GM18868 (cell line): ENCODE measurements around the gene DEF6.
A peak's percentile ranks its signal among the peaks of the same experiment; 100 is the strongest.

Experiments used
- ATAC-seq: cut with Tn5 transposase; IDR thresholded peaks from one replicate; pipeline ENCODE4 v1.9.1; 2021; ENCODE audit warnings: mild to moderate bottlenecking, moderate library complexity; ENCODE audit not compliant: unreplicated experiment

The DEF6 gene

GRCh38 chr6:35370124-35370741, 72.6 kb downstream of the DEF6 start:
- peak; percentile 67 for ATAC-seq

- ATAC-seq = no peak
Observed at GRCh38 chr6:35370785-35371493, 73.3 kb downstream of the DEF6 start.
